Heart left ventricle (tissue), 16 donors: ENCODE data around the gene TAS2R50. TPM values are rescaled to one million over a fixed set of nuclear protein-coding genes. Genes with fewer than 3 reads are reported as not detected.

ENCODE experiments used
- ATAC-seq, 4 donors: fragments of 200-7000 bp; cut with Tn5 transposase; one replicate each; pipeline ENCODE4 v1.9.1; 2020 to 2022; ENCODE audit warnings: moderate library complexity in 4 of 4, mild to moderate bottlenecking in 3 of 4, moderate number of reproducible peaks in 1 of 4
- DNase-seq, 5 donors: peaks; one replicate each; pipeline ENCODE4 v3.0.0-alpha.2; 2020
- H3K27ac ChIP-seq, 12 donors: fragments of 200-600 bp; sonication (generic) in 4 of 12; one replicate each; pipeline versions ENCODE4 v1.5.0 to v1.8.0; 2016 to 2022; ENCODE audit warnings: mild to moderate bottlenecking in 2 of 12
- H3K27me3 ChIP-seq, 9 donors: fragments of 200-600 bp; sonication (generic) in 2 of 9; one replicate each; pipeline versions ENCODE4 v1.5.1 to v1.8.0; 2016 to 2022; ENCODE audit warnings: mild to moderate bottlenecking in 3 of 9
- H3K36me3 ChIP-seq, 9 donors: fragments of 200-600 bp; sonication (generic) in 2 of 9; one replicate each; pipeline versions ENCODE4 v1.5.0 to v1.8.0; 2018 to 2022; ENCODE audit warnings: mild to moderate bottlenecking in 2 of 9
- H3K4me1 ChIP-seq, 12 donors: fragments of 200-600 bp; sonication (generic) in 4 of 12; one replicate each; pipeline versions ENCODE4 v1.5.0 to v1.8.0; 2016 to 2022; ENCODE audit warnings: mild to moderate bottlenecking in 3 of 12
- H3K4me3 ChIP-seq, 12 donors: fragments of 200-600 bp; sonication (generic) in 4 of 12; one replicate each; pipeline versions ENCODE4 v1.5.0 to v1.8.0; 2017 to 2022; ENCODE audit warnings: mild to moderate bottlenecking in 9 of 12, moderate library complexity in 4 of 12
- H3K9me3 ChIP-seq, 12 donors: fragments of 200-600 bp; sonication (generic) in 4 of 12; one replicate each; pipeline versions ENCODE4 v1.5.0 to v1.8.0; 2016 to 2022; ENCODE audit warnings: mild to moderate bottlenecking in 1 of 12
- POLR2A ChIP-seq, 2 donors: fragments of 450-650 bp; IDR thresholded peaks; one replicate each; pipeline ENCODE4 v1.6.1; 2017; ENCODE audit warnings: antibody characterized with exemption in 2 of 2, mild to moderate bottlenecking in 2 of 2, moderate library complexity in 2 of 2
- WGBS, 4 donors: extraction: QIAGEN DNeasy Blood & Tissue Kit in 2 of 4; methylation state at CpG; one replicate each; pipeline versions ENCODE4 v1.1.5 to v1.1.7; 2013 to 2018; 5-methylcytosine and 5-hydroxymethylcytosine counted together
- intact Hi-C, 10 donors: fragments of 100-400 bp; cut with DNase I; formaldehyde crosslinking; loops; one replicate each; pipeline versions ENCODE4 v1.11.1 to v1.14.2; 2022
- polyA plus RNA-seq, 2 donors: library from polyadenylated mRNA; stranded (reverse); fragments of 200-250 nt; gene quantifications; one replicate each; pipeline ENCODE4 v1.2.3, GENCODE V29; 2013
- total RNA-seq, 9 donors: library from RNA; depleted of rRNA in 2 of 9; stranded (reverse); fragments of >200 nt in 2 of 9; fragmentation: NEBNext Ultra II Directional in 3 of 9; extraction: Animal tissue kit (Norgen Biotek cat#: 25700) in 3 of 9; gene quantifications; one replicate each; pipeline versions ENCODE4 v1.1.0 to v1.2.4, GENCODE V29; 2016 to 2023
- TF ChIP-seq, protein P1 (sequence below), 12 donors: fragments of 200-600 bp; sonication (generic) in 4 of 12; IDR thresholded peaks; one replicate each; pipeline versions ENCODE4 v1.5.0 to v1.8.0; 2018 to 2022; ENCODE audit warnings: antibody characterized with exemption in 12 of 12, mild to moderate bottlenecking in 5 of 12
- donor health status: ischemic (EF 13 %, LVEDD 7.1; RV severe dilation, severe dysfunction).
- donor health status: healthy with polysubstance abuse.
- donor health status: DM: no; HTN: yes; CAD: no.
- donor health status: DM: no; HTN: no; CAD: no.
- donor health status: ischemic (EF 25% LVEDD 6.9; RV normal size, moderate dysfunction).
- donor health status: ischemic (EF 25% LVEDD 5.7; RV mildly dilated, moderate dysfunction).
- donor health status: healthy.
- donor health status: DM: yes; HTN: yes; CAD: no.
- donor health status: ischemic (EF 35%, LVEDD 5.7; RV mildly dilated, moderate dysfunction).
- donor health status: nonischemic (EF 11% LVEDD 7.7; RV severe dilation, severe dysfunction).
- donor health status: DM: yes; HTN: yes; CAD: no.
- donor health status: PGD.
- donor health status: ischemic (EF 29% LVEDD 5.4; RV normal size, mild dysfunction).
- donor health status: nonischemic (EF 23%, LVEDD 6.1; RV moderate dilation, normal function).

TAS2R50 gene
- total and polyA plus RNA-seq, 11 donors = 0.10 to 0.93 (median 0.33) TPM; not detected in 1

DNA sequence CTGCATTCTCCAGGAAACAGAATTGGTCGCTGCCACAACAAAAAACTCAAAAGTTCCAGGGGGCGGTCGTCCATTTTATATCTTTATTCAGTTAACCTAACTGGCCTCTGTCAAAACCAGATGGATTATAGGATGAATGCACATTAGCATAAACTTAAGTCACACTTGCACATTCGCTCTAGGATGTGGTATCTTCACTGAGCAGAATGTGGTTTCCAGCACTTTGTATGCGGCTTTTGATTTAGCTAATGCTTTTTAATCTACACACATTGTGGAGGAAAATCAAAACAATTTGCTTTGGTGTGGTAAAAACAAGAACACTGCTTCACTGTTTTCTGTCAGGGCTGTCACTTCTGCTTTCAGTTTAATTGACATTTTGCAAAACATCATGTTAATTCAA lies 4.5 kb downstream of the TAS2R50 start:
- DNase-seq (no peak), ATAC-seq (no peak)
- TF ChIP-seq, protein P1, sequence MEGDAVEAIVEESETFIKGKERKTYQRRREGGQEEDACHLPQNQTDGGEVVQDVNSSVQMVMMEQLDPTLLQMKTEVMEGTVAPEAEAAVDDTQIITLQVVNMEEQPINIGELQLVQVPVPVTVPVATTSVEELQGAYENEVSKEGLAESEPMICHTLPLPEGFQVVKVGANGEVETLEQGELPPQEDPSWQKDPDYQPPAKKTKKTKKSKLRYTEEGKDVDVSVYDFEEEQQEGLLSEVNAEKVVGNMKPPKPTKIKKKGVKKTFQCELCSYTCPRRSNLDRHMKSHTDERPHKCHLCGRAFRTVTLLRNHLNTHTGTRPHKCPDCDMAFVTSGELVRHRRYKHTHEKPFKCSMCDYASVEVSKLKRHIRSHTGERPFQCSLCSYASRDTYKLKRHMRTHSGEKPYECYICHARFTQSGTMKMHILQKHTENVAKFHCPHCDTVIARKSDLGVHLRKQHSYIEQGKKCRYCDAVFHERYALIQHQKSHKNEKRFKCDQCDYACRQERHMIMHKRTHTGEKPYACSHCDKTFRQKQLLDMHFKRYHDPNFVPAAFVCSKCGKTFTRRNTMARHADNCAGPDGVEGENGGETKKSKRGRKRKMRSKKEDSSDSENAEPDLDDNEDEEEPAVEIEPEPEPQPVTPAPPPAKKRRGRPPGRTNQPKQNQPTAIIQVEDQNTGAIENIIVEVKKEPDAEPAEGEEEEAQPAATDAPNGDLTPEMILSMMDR (IDR thresholded peaks at IDR 0.05) = no peak
- no peak for TF ChIP-seq POLR2A (IDR thresholded peaks at IDR 0.05)
- WGBS, 4 donors = 89 to 94% (median 91%) methylated on average over 5 of the region's 5 CpGs
- Histone ChIP-seq H3K27ac (no peak overlapping the region), H3K27me3 (no peaks in the 10 kb centered on the region), H3K36me3 (no peaks in the 10 kb centered on the region), H3K9me3 (no peaks in the 10 kb centered on the region), H3K4me1 (peaks cover 0 to 7% (median 0%) of the 10 kb centered on the region in 12 donors), H3K4me3 (no peak overlapping the region)
- intact Hi-C loops = no loop called here

DNA sequence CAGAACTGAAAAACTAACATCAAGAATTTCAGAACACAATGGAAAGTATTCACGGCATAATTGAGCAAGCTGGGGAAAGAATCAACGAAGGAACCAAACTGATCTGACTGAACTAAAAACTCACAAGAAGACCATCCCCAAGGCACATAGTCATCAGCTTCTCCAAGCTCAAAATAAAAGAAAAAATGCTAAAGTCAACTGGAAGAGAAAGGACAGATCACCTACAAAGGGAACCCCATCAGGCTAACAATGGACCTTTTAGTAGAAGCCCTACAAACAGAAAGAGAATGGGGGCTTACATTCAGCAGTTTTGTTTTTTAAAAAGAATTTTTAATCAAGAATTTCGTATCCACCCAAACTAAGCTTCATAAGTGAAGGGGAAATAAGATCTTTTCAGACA lies 11.7 kb downstream of the TAS2R50 start:
- Histone ChIP-seq H3K27me3 (no peaks in the 10 kb centered on the region), H3K9me3 (no peaks in the 10 kb centered on the region), H3K36me3 (peaks cover 0 to 3% (median 0%) of the 10 kb centered on the region in 9 donors), H3K27ac (no peak overlapping the region), H3K4me1 (no peaks in the 10 kb centered on the region), H3K4me3 (no peak overlapping the region)
- intact Hi-C loops = no loop called here
- ATAC-seq = no peak
- TF ChIP-seq, protein P1 (IDR thresholded peaks at IDR 0.05) = no peak
- TF ChIP-seq POLR2A (IDR thresholded peaks at IDR 0.05) = no peak
- 91 to 94% (median 92%) methylated on average over 3 of the region's 3 CpGs for WGBS, 4 donors
- no peak for DNase-seq

DNA sequence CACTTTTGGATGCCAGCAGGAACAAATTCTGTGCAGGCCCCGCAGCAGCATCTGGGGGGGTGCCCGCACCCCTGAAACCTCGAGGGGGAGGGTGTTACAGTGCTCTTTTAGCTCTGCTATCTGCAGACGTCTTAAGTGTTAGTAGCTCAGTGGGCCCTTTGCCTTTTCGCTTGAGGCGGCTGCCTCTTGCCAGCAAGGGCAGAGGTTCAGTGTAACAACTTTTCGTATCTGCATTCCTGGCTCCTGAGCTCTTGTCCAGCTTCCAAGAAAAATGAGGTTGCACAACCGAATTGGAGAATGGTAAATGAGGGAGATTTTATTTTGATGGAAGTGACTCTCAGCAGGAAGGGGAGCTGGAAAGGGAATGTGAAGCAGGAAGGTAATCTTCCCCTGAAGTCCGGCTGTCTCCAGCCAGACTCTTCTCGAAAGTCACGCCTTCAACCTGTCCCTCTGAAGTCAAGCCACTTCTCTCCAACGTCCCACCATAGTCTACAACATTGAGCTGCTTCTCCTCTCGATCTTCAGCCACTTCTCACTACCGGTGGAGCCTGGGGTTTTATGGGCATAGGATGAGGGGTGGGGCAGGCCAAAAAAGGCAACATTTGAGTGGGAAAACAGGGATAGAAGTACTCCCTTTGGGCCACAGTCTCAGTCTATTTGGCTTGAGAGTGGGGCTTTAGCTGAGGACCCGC lies 17.8 kb downstream of the TAS2R50 start:
- H3K4me3 ChIP-seq = no peak overlapping the region
- intact Hi-C loops = loop anchor here in 3 of 10 donors (10.0 kb wide), 3 partner anchors 206 to 236 kb away; partner anchors contain the start of gene SMIM10L1 (in 1 of the 3)
- peaks cover 0 to 13% (median 2%) of the 10 kb centered on the region in 12 donors for H3K4me1 ChIP-seq
- ATAC-seq (peak in 3 of 4 donors; percentile 55 to 78 (median 67)), DNase-seq (peak in 2 of 5 donors; percentile 34 to 45)
- H3K9me3 ChIP-seq = no peaks in the 10 kb centered on the region
- TF ChIP-seq, protein P1 (IDR thresholded peaks at IDR 0.05) = no peak
- no peak for TF ChIP-seq POLR2A (IDR thresholded peaks at IDR 0.05)
- 56 to 63% (median 59%) methylated on average over 13 to 15 of the region's 15 CpGs for WGBS, 4 donors
- peaks cover 0 to 3% (median 0%) of the 10 kb centered on the region in 9 donors for H3K36me3 ChIP-seq
- H3K27me3 ChIP-seq = no peaks in the 10 kb centered on the region
- H3K27ac ChIP-seq = no peak overlapping the region

DNA sequence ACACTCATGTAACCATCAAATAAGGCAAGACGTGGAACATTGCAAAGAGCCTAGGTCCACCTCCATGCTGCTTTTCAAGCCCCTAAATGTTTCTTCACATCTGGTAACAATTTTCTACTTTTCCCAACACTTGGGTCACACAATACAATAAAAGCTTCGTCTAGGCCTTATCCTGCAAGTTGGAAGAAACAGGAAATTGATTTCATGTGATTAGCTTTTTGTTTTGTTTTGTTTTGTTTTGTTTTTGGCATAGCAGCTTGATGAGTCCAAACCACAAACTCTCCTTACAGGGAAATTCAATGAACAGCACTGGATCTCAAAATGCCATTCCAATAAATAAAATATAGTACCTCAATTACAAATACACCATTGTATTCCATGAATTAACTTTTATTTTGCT lies 19.3 kb downstream of the TAS2R50 start:
- 63 to 76% (median 64%) methylated on average over 2 of the region's 2 CpGs for WGBS, 4 donors
- Histone ChIP-seq H3K27me3 (no peaks in the 10 kb centered on the region), H3K4me1 (peaks cover 0 to 13% (median 2%) of the 10 kb centered on the region in 12 donors), H3K9me3 (no peaks in the 10 kb centered on the region), H3K4me3 (no peak overlapping the region), H3K27ac (no peak overlapping the region), H3K36me3 (no peaks in the 10 kb centered on the region)
- TF ChIP-seq, protein P1 (IDR thresholded peaks at IDR 0.05) = no peak
- no peak for TF ChIP-seq POLR2A (IDR thresholded peaks at IDR 0.05)
- intact Hi-C loops = loop anchor here in 3 of 10 donors (10.0 kb wide), 3 partner anchors 207 to 237 kb away; partner anchors contain the start of gene SMIM10L1 (in 1 of the 3)
- no peak for ATAC-seq
- DNase-seq = no peak
